GM18907 (cell line): ENCODE results near the gene PSTPIP1.

ENCODE experiments used
- ATAC-seq: cut with Tn5 transposase; IDR thresholded peaks from one replicate; pipeline ENCODE4 v1.9.1; 2021; ENCODE audit warnings: mild to moderate bottlenecking, moderate library complexity; ENCODE audit not compliant: unreplicated experiment

PSTPIP1 gene

GRCh38 chr15:76998663-76999285, 3.8 kb downstream of the PSTPIP1 start:
- ATAC-seq: no peak

GRCh38 chr15:76999996-77000395, 5.1 kb downstream of the PSTPIP1 start:
- ATAC-seq: no peak

- no peak for ATAC-seq
Measured at GRCh38 chr15:77001351-77001750, 6.4 kb downstream of the PSTPIP1 start.

GRCh38 chr15:77001966-77002365, 7.0 kb downstream of the PSTPIP1 start:
- no peak for ATAC-seq

- ATAC-seq: no peak
Measured at GRCh38 chr15:77002436-77002835, 7.5 kb downstream of the PSTPIP1 start.

- peak; percentile 75 for ATAC-seq
Measured at GRCh38 chr15:77002954-77003912, 8.3 kb downstream of the PSTPIP1 start.

GRCh38 chr15:77004189-77004588, 9.3 kb downstream of the PSTPIP1 start:
- ATAC-seq: no peak

GRCh38 chr15:77009176-77009575, 14.2 kb downstream of the PSTPIP1 start:
- no peak for ATAC-seq

- ATAC-seq: no peak
Measured at GRCh38 chr15:77009646-77010311, 14.9 kb downstream of the PSTPIP1 start.

GRCh38 chr15:77010312-77010686, 15.4 kb downstream of the PSTPIP1 start:
- ATAC-seq: no peak

- no peak for ATAC-seq
Measured at GRCh38 chr15:77010857-77011256, 15.9 kb downstream of the PSTPIP1 start.

GRCh38 chr15:77012117-77012712, 17.3 kb downstream of the PSTPIP1 start:
- no peak for ATAC-seq

GRCh38 chr15:77012868-77013267, 17.9 kb downstream of the PSTPIP1 start:
- ATAC-seq: no peak

GRCh38 chr15:77013776-77014131, 18.8 kb downstream of the PSTPIP1 start:
- peak; percentile 36 for ATAC-seq

- ATAC-seq: peak; percentile 51
Measured at GRCh38 chr15:77014132-77015081, 19.5 kb downstream of the PSTPIP1 start.

- ATAC-seq: no peak
Measured at GRCh38 chr15:77015646-77016320, 20.9 kb downstream of the PSTPIP1 start.

- ATAC-seq: no peak
Measured at GRCh38 chr15:77016321-77016695, 21.4 kb downstream of the PSTPIP1 start.

GRCh38 chr15:77017091-77017660, 22.2 kb downstream of the PSTPIP1 start:
- no peak for ATAC-seq
